Activated CD4-positive, alpha-beta T cell treated with anti-CD3 and anti-CD28 coated beads, Interleukin-2, amount 50 U/mL, for 48 hours (primary cell): ENCODE data around the gene PHF20.
"Not testable (repeated sequence)": the region's sequence is repeated elsewhere in the genome, so short reads cannot be mapped to it uniquely, and the experiment has no call there.

ENCODE experiments used
- DNase-seq, 2 experiments: peaks; one replicate each; pipeline ENCODE4 v3.0.0-alpha.2; 2020

Gene PHF20

DNA sequence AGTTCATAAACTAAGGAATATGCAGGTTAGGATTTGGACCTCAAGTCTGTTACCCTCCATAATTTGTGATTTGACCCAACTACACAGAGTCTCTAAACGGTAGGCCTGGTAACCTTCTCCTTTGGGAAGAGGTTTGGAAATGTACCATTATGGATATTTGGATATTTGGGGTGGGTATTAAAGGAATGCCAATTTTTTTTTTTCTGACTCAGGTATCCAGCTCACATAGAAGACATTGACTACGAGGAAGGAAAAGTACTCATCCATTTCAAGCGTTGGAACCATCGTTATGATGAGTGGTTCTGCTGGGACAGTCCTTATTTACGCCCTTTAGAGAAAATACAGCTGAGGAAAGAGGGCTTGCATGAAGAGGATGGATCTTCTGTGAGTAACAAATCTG, 70.5 kb downstream of the PHF20 start:
- DNase-seq = no peak

DNA sequence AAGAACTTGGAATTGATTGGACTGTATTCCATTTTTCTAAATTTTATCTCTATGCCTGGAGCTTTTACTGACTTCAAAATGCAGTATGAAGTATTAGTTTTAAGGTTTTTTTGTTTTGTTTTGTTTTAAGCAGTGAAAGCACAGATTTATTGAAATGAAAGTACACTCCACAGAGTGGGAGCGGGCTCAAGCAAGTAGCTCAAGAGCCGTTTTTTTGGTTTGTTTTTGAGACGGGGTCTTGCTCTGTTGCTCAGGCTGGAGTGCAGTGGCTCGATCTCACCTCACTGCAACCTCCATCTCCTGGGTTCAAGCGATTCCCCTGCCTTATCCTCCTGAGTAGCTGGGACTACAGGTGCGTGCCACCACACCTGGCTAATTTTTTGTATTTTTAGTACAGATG, 72.1 kb downstream of the PHF20 start:
- not testable (repeated sequence) for DNase-seq

DNA sequence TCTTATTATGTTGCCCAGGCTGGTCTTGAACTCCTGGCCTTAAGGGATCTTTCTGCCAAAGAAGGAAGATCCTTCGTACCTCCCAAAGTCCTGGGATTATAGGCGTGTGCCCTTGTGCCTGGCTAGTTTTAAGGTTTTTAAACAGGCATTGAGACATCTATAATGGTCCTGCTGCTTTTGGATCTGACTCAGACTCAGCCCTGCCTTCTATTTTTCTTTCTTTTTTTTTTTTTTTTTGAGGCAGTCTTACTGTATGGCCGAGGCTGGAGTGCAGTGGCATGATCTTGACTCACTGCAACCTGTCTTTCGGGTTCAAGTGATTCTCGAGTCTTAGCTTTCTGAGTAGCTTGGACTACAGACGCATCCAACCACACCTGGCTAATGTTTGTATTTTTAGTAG, 73.7 kb downstream of the PHF20 start:
- DNase-seq = no peak

DNA sequence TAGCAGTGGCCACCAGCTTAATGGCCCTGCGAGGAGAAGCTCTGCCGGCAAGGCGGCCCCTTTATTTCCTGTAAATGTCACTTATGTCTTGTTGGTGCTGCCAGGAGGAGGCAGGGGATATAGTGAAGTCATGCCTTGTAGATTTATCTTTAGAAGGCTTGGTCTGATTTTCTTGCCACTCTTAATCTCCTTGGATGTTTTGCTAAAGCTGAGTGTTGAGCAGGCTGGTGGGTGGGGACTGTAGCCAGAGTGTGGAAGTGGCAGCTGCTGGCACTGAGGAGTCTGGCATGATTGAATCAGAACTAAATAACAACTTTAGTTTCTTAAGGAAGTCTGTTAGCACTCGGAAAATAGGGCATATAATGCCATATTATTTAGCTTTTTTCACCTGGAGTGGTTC, 77.9 kb downstream of the PHF20 start:
- no peak for DNase-seq

DNA sequence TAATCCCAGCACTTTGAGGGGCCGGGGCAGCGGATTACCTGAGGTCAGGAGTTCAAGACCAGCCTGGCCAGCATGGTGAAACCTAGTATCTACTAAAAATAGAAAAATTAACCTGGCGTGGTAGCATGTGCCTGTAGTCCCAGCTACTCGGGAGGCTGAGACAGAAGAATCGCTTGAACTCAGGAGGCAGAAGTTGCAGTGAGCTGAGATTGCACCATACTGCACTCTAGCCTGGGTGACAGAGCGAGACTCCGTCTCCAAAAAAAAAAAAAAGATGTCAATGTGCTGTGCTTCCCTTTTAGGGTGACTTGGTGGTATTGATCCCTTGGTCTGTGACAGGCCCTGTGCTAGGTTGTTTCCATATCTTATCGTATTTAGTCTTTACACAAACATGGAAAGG, 79.8 kb downstream of the PHF20 start:
- not testable (repeated sequence) for DNase-seq

DNA sequence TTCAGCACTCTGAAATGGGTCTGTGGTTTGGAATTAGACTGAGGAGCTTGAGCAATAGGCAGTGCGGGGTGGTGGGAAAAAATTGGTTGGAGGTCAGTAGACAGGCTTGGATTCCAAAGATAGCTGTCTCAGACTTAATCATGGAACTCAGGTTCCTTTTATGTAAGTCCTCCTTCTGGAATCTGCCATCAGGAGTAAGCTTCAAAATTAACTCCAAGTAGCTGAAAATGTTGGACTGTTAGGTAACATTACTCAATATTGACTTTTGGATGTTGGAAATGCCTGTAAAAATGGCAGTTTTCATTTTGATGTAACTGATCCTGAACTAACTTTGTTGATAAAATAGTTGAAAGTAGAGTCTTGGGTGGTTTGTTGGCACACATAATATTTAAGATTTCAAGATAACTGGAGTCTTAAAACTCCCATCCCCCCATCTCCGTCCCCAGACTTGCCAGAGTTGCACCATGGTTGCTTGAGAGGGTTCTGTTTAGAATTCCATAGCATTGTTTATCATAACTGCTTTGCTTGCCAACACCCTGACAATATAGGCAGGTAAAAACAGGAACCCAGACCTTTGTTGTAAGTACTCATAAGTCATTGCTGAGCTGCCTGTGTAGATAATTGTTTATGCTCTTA, 83.0 kb downstream of the PHF20 start:
- DNase-seq = no peak

DNA sequence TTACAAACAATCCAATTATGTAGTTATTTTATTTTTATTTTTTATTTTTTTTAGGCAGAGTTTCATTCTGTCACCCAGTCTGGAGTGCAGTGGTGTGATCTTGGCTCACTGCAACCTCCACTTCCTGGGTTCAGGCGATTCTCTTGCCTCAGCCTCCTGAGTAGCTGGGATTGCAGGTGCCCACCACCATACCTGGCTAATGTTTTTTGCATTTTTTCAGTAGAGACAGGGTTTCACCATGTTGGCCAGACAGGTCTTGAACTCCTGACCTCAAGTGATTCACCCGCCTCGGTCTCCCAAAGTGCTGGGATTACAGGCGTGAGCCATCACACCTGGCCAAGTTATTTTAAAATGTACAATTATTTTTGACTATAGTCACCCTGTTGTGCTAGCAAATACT, 83.8 kb downstream of the PHF20 start:
- not testable (repeated sequence) for DNase-seq

DNA sequence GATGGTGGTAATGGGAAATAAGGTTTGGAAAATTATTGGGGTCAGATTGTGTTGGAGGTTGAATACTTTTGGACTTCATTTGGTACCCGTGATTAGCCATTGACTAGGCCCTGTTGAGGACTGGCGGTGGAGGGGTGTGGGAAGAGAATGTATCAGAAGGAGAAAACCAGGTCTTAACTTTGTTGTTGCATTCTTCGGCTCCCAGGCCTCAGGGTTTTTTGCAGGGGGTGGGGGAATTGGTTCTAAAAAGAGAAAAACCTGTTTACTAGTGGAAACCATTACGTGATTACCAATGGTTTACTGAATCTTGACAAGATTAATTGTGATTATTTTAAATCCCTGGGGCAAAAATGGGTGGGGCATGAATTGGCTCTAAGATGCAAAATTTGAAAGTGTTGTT, 85.1 kb downstream of the PHF20 start:
- DNase-seq = no peak

DNA sequence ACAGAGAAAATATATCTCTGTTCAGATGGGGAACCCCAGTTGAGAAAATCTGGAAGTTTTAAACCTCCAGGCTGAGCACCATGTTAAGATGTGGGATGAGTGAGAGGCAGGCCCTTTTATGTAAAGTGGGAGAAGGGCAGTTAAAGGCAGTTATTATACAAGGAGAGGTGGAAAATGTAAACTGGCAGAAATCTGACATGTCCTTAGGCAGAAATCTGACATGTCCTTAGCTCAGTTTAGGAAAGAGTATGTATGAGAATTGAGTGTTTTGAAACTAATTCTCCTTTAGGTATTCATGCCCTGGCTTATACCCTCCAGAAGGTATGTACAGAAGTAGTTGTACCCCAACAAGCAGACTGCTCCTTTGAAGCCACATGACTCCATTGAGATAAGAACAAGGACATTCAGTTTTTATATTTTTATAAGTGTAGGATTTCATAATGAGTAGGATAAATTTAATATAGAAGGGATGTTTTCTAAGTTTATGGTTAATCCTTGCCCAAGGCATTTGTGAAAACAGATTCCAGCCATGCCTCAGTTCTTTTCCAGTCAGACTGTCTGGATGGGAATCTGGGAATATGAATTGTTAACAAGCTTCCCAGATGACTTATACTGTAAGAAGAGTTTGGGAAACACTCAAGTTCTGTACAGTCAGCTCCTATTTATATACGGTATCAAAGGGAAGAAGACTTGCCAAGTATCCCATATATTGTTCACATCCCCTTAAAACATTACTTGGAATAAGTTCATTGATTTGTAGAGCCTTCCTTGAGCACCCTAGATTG, 94.8 kb downstream of the PHF20 start:
- no peak for DNase-seq

DNA sequence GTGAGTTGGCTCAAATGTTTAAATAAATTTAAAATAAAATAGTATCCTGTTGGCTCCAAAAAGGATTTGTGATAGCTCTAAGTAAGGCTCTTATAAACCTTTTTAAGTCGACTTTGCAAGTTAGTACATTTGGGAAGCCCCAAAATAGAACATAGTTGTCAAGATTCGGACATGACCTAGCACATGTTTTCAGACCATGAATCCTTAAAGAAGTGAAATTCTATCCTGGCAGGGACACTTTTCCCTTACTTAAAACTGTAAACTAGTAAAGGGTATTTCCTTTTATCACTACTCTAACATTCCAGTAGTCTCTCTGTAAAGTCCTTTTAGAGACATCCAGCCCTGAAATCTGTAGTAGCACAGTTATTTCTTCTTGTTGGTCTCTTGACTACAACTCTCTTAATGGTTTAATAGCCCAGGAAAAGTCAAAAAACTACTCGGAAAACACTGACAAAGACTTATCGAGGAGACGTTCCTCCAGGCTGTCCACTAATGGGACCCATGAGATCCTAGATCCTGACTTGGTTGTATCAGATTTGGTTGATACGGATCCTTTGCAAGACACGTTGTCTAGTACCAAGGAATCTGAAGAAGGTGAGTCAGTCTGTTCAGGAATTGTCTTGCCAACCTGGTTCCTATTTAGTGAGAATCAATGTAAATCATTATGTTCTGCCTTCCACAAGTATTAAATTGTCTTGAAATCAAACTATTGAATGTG, 98.9 kb downstream of the PHF20 start:
- DNase-seq = no peak

DNA sequence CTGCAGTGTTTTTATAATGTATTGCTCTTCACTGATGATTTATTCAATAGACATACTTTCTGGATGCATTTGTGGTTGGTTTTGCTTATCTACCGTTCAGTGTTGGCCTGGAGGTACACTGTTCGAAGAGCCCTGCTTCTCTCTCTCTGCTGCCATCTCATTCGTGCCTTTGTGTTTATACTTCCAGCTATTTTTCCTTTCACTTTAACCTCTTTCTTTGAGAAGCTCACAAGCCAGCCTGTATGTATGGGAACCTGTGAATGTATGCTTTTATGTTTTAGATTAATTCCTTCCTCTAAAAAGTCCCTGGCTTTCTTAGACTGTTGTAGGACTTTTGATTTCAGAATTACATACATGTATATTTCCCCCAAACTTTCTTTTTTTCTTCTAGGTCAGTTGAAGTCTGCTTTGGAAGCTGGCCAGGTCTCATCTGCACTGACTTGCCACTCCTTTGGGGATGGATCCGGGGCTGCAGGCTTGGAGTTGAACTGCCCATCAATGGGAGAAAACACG, 99.5 kb downstream of the PHF20 start:
- DNase-seq = no peak

DNA sequence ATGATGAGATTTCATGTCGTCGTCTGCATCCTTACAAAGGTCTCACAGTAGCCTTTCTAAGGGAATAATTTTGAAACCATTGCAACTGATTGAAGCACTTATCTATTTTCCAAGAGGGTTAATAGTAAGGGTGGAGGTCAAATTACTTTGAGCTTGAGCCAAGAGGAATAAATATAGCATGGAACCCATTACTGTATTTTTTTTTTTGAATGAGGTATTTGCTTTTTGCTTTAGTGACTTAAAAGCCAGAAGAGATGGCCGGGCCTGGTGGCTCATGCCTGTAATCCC, 104.2 kb downstream of the PHF20 start:
- no peak for DNase-seq

DNA sequence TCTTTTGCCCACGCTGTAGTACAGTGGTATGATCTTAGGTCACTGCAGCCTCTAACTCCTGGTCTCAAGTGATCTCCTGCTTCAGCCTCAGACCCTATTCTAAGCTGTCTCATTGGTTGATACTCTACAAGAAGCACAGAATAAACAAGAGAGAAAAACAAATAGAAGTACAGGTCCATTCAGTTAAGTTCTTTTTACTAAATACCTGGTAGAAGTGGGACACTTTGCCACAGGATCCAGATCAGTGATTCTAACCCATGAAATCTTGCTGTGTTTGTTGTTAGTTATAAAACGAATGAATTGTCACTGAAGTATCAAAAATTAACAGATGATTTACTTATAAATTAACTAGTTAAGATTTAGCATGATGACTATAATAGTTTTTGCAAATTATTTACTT, 105.8 kb downstream of the PHF20 start:
- no peak for DNase-seq

DNA sequence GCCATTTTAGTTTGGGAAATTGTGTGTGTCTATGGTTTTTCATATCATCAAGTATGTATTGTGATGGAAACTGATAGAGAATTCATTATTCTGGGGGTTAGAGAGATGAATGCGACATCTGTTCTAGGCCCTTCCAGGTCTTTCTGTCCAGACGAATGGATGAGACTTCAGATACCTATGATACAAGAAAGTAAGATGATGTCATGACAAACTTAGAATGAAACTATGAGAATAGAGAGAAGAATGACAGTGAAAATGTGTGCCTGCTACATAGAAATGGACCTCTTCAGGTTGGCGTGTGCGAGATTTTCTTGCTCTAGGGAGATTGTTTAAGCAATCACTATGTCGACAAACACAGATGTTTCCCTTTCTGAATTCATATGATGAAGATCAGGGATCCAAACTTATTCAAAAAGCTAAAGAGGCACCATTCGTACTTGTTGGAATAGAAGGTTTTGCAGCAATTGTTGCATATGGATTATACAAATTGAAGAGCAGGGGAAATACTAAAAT, 106.4 kb downstream of the PHF20 start:
- DNase-seq = no peak

DNA sequence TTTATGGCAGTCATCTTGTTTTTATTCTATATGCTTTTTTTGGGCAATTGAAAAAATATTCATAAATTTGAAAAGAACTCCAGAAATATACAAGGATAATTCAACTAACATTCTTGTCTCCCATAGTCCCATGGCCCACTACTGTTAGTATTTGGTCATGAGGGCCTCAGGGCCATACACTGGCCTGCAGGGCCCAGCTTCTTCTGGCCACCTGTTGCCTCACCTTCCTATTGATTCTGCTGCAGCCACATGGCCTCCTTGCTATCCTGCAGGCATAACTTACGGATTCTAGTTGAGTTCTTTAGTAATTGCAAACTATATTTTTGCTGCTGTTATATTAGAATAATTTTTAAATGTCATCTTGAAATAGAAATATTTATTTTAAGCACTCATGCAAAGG, 109.9 kb downstream of the PHF20 start:
- DNase-seq = no peak

DNA sequence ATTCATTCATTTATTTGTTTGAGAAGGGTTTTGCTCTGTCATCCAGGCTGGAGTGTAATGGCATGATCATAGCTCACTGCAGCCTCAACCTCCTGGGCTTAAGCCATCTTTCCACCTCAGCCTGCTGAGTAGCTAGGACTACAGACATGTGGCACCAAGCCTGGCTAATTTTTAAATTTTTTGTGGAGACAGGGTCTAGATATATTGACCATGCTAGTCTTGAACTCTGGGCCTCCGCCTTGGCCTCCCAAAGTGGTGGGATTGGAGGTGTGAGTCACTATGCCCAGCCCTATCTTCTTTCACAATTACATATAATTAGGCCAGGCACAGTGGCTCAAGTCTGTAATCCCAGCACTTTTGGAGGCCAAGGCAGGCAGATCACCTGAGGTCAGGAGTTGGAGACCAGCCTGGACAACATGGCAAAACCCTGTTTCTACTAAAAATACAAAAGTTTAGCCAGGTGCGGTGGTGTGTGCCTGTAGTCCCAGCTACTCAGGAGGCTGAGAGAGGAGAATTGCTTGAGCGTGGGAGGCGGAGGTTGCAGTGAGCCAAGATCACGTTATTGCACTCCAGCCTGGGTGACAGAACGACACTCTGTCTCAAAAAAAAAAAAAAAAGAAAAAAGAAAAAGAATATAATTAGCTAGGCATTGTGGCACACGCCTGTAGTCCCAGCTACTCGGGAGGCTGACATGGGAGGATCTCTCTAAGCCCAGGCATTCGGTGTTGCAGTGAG, 110.8 kb downstream of the PHF20 start:
- DNase-seq = not testable (repeated sequence)

DNA sequence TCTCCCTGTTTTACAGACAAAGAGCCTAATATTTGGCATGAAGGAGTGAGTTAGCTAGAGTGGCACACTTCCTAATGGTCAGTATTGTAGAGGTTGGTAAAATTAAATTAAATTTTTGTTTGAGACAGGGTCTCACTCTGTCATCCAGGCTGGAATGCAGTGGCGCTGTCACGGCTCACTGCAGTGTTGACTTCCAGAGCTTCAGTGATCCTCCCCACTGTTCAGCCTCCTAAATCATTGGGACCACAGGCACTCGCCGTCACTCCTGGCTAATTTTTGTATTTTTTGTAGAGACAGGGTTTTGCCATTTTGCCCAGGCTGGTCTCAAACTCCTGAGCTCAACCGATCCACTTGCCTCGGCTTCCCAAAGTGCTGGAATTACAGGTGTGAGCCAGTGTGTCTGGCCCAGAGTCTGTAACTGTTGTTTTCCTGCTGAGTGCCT, 111.5 kb downstream of the PHF20 start:
- no peak for DNase-seq

DNA sequence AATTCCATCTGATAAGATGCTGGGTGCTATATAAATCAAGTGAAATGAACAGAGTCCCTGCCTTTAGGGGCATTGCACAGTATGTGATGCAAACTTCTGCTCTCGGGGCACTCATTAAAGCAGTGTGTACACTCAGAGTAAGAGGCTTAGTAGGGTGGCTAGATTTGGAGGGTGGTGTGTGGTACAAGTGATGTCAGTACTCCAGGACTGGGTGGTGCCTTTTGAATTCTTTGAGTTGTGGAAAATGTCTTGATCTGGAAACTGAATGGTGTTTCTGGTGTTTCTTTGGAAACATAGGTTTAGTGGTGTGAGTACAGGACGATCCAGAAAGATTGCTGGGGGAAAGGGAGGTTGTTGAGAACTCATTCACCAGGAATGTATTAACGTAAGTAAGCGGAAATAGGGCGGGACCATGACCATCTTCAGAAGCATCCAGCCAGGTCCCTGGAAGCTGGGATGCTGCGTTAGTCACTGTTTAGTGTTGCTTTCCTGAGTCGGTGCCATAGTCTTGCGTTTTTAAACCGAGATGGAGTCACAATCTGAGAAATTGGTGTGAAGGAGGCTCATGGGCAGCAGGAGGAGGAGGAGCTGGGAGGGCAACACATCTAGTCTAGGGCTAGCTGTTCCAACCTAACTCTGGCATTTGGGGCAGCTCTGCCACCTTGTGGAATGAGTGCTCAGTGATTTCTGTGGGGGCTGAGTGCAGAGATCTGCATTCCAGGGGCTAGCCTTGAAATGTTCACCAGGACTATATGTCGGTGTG, 112.1 kb downstream of the PHF20 start:
- peak; percentile 49 to 61 for DNase-seq

DNA sequence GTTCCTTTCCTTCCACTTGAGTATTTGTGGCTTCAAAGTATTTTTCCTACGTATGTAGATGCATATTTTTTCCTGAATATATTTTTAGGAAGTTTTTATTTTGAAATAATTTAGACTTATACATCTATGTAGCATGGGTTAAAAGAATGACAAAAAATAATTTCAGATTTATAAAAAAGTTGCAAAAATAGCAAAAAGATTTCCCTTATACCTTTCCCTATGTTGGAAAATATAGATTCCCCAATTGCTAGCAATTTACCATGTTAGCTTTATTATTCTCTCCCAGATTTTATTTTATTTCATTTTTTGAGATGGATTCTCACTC, 112.7 kb downstream of the PHF20 start:
- DNase-seq = no peak

DNA sequence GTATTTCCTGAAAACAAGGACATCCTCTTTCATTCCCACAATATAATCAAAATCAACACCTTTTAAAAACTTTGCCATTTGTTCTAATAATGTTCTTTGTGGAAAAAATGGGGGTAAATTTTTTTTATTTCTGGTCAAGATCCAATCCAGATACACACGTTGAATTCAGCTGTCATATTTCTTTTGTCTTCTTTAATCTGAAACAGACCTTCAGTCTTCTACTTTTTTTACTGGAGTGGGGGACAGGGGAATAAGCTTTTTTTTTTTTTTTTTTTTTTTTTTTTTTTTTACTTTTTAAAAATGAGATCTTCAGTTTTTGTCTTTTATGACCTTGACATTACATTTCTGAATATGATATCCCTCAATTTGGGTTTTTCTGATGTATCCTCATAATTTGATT, 113.4 kb downstream of the PHF20 start:
- no peak for DNase-seq

DNA sequence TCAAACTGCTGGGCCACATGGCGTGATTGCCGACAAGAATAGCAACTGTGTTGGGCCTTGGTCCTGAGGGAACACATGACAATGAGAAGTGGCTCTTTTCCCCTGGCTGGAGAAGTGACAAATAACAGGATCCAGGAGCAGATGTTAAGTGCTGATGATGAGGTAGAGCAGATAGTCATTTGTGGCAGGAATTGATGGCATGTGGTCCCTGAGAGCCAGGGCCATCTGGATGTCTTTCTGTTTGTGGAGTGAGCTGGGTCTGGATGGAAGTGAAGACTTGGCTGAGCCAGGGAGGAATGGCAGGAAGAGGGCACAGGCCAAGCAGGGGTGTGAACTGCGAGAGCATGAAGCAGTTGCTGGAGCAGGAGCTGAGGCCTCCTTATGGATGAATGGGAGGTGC, 114.7 kb downstream of the PHF20 start:
- no peak for DNase-seq

DNA sequence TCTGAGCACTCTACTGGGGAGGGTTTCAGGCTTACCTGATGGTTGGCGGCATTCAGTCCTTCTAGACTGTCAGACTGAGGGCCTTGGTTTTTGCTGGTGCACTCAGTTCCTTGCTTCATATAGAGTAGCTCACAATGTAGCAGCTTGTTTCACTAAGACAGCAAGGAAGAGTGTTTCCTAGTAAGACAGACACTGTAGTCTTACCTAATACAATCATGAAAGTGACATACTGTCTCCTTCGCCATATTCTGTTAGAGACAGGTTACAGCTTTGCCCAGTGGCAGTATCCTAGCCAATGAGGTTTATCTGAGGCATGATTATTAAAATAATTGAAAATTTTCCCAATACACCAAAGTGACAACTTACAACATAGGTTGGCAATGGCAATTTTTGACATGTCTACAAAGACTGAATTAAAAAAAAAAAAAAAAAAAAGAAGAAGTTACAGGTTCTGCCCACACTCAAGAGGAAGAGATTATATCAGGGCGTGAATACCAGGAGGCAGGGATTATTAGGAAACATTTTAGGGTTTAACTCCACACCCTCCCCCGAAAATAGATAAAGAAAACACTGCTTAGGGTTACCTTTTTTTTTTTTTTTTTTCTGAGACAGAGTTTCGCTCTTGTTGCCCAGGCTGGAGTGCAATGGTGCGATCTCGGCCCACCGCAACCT, 115.7 kb downstream of the PHF20 start:
- DNase-seq = no peak
